DMS79 treated with DMSO at 0.1 percent for 48 hours (cell line): ENCODE results near the gene ADGRD1.

Experiments used
- DNase-seq: peaks from one replicate; lab custom pipeline; 2025; lab: John Stamatoyannopoulos, UW

The ADGRD1 gene

GRCh38 chr12:131007031-131007739 lies 53.5 kb downstream of the ADGRD1 start:
- DNase-seq: no peak

GRCh38 chr12:131007740-131008117 lies 54.0 kb downstream of the ADGRD1 start:
- DNase-seq: no peak

- DNase-seq: no peak
Measured at GRCh38 chr12:131008131-131008912, 54.6 kb downstream of the ADGRD1 start.

DNA sequence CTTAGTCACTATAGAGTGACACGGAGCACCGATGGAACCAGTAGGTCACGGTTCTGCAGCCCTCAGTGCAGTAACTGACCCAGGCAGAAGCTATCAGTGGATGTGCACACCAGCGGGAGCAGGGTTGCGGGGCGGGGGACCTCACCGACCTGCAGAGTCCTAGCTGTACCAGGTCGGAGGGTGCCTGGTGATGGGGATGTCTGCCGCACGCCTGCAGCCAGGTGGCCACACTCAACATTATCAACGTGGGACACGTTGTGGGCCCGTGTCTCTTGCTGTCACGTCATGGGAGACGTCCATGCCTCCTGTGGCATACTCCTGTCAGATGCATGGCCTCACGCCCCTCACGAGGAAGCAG lies 55.2 kb downstream of the ADGRD1 start:
- no peak for DNase-seq

GRCh38 chr12:131009595-131010395 lies 56.1 kb downstream of the ADGRD1 start:
- no peak for DNase-seq

DNA sequence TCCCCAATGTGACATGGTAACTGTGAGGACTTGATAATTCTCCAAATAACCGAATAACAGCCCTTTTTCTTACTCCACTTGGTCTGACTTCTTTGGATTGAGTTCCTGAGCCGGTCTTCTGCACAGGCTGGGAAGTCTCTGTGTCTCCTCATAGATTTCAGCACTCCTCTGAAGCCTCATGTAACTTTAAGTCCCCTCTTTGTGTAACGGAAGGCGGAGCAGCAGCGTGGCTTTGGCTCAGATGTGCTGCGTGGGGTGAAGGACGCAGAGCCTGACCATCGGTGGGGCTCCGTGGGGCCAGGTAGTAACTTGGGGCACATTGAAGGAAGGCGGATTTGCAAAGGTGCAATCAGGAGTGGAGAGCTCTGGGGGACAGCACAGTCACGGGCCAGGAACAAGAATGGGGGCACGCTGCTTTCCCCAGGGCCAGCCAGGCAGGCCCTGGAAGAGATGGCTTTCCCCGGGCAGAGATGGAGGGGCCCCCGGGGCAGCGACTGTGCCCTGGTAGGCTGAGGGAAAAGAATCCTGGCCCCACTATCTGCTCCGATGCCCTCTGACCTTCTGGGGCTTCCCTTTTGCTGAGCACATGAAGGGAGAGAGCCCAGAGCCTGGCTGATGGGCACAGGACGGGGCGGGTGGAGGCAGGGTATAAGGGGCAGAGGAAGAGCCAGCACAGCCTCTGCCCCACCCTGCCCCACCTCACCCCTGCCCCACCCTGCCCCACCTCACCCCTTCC lies 56.9 kb downstream of the ADGRD1 start:
- DNase-seq: no peak

DNA sequence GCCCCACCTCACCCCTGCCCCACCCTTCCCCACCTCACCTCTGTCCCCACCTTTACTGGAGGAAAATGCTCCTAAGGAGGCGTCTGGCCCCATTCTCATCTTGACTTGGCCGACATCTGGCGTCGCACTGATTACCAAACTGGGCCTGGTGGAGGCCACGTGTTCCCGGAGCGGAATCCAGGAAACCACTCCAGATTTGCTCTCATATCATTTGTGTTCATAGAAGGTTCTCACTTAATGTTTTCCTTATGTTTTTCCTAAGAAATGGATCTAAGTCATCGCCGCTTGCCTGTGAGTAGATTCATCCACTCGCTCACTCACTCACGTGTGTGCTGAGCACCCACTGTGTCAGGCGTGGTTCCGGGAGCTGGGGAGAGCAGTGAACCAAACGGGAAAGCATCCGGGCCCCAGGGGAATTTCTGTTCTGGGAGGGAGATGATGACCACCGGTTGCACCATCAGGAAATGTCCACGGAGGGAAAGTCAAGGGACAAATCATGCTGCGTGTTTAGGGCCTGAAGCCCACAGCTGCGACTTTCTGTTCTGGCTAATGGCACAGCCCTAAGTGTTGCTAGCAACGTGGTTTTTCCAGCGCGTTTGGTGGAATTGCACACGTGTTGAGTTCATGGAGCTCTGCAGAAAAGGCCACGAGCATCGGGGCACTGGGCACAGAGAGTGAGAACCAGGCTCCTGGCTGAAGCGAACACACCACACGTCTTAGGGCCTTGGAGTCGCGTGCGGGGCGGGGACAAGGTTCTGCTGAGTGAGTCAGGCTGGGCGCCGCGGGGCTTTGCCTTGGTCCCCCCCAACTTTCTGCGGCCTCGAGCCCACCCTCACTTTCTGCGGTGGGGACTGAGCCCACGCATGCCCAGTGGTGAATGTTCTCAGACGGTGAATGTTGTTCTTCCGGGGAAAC lies 57.7 kb downstream of the ADGRD1 start:
- no peak for DNase-seq

DNA sequence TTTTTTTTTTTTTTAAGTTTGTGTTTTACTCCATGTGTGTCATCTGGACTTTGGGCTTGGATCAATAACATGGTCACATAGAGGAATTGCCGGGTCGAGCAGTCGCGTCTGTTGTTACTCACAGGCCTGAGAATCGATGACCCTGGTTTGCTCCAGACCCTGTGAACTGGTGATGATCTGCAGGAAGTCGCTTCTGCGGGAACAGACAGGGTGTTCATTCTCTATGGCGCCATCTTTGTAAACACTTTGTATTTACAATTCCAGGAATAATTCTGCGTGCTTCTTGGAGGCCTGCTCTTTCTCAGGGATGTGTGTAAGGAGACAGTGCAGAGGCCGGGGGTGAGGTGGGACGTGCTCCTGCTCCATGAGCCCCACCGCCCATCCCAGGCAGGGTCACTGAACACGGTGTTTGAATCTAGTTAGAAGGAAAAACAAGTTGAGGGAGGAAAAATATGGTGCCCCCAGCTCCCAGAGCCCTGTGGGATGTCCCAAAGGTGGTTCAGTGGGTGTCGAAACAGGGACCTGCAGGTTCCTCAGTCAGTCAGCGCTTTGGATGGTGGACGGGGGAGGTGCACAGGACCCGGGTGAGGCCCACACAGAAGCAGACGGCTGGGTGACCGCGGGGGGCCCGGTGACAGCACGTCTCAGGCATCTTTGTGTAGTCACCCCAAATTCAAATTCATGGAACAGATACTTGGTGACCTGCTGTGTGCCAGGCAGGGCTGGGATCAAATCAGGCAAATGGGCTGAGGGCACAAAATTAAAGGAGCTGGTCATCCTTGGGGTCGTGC lies 58.8 kb downstream of the ADGRD1 start:
- DNase-seq: no peak

- DNase-seq: no peak
Measured at GRCh38 chr12:131013118-131013517, 59.4 kb downstream of the ADGRD1 start.

GRCh38 chr12:131014343-131014742 lies 60.6 kb downstream of the ADGRD1 start:
- DNase-seq: no peak

DNA sequence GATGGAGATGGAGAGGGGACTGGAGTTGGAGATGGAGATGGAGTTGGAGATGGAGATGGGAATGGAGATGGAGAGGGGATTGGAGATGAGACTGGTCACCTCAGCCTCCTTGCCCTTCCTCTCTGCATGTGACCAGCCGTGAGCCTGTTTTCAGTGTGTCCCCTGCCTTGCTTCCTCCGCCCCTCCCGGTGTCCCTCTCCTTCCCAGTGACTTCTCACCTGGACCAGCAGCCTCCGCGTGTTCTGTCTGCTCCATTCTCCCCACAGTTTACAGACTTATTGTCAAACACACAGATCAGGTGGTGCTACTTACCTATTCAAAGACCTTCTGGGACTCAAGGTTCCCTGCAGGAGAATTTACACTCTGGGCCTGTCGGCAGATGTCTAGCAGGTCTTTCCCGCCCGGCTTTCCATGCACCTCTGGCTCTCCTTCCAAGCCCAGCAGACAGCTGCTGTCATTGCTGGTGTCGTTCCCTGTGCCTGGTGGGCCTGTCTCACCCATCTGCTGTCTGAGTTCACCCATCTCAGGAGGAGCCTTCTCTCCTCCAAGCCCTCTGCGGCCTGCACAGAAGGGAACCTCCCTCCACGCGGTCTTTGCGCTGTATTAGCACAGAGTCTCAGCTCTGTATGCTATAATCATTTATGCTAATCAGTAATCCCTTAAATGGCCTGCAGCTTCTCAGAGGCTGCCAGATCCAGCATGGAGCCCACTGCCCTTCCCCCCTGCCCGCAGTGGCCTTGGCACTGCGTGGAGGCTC lies 62.1 kb downstream of the ADGRD1 start:
- no peak for DNase-seq

GRCh38 chr12:131017477-131017991 lies 63.8 kb downstream of the ADGRD1 start:
- DNase-seq: no peak

DNA sequence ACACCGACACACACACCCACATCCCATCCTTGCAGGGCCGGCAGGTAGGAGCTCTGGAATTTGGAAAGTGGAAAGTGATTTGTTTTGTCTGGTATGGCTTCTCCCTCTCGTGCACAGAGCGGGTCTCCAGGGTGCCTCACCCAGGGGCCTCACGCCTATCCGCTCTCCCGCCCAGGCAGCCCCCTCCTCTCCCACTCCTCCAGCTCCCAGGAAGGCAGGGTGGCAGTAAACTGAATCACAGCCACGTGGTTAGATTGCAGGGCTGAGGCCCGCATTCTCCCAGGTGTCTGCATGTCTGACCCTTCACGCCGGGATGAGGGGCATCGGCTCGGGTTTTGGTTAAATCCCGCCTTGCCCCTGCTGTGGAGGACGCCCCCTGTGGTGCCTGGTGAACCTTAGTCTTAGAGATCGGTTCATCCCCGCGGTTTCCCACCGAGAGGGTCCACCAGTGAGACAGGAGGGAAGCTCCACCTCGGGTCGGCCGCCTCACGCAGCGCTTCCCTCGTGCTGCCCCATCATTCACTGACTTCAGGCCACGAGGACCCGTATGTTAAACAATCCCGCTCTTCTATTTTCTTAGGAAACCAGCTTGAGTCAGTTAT lies 64.4 kb downstream of the ADGRD1 start:
- no peak for DNase-seq

DNA sequence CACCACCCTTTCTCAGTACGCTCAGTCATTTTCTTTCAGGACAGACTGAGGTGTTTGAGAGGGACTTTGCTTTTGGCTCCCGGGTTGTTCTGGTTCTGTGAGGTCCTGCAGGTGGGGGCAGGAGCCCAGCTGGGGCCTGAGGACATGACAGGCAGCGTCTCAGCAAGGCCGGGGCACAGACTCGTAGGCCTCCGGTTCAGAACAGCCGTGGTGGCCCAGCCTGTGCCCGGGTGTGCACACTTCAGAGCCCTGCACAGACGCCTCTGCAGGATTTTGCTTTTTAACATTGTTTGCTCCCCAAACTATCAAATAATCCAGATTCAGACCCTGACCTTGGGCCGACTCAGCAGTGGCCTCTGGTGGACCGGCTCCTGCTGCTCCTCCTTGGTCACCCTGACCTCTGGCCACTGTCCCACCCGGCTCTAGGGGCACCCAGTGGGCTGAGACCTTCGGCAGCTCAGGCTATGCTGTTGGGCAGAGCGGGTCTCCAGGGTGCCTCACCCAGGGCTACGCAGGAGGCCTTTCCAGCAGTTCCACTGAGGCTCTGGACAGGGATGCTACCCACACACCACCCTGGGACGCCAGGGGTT lies 65.2 kb downstream of the ADGRD1 start:
- DNase-seq: no peak

DNA sequence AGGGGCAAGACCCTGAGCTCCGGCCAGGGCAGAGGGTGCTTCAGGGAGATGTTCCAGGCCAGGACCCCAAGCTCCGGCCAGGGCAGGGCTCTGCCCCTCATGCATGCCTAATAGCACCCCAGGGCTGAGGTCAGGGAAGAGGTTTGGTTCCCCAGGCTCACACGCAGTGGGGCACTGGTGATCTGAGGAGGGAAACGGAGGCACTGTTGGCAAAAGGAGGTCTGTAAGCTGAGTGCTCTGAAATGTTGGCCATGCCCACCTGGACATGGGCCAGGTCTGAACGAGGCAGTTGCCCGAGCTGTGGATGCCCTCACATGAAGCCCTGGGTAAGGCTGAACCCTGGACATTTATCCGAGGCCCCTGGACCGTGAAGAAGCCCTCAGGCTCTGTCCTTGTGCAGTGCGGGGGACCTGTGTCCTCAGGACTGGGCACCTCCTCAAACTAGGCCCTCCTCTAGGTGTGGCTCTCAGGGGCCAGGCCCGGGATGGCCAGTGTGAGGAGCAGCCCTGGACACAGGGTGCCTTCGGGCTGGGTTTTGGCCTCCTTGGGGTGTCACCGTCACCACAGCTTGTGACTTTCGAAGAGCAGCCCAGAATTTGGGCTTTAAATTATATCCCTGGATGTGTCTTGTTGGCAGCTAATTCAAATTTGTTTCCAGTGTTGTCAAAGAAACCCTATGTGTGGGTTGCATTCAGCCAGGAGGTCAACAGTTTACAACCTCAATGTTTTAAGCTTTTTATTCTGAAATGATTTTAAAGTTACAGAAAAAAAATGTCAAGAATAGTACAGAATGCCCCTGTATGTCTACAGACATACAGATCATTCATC lies 66.8 kb downstream of the ADGRD1 start:
- DNase-seq: no peak

- no peak for DNase-seq
Measured at GRCh38 chr12:131021154-131021541, 67.4 kb downstream of the ADGRD1 start.

DNA sequence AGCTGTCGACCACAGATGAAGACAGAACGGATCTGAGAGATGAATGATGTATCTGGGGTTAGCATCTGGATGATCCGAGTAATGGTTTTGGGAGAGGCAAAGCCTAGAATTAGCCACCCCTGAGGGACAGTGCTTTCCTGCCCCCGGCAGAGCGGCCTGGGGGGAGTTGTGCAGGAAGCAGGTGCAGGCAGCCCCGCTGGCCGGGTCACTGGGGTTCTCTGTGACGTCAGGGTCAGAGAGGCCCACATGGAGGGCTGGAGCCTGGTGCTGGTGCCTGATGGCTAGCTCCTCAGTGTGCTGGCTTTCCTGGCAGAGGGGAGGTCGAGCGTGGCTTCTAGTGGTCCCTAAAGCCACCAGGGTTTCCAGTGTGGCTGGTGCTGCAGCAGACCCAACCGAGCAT lies 70.3 kb downstream of the ADGRD1 start:
- DNase-seq: no peak

GRCh38 chr12:131024721-131025120 lies 71.0 kb downstream of the ADGRD1 start:
- no peak for DNase-seq
